Measurements from ENCODE around the gene EMC9. TPM values are rescaled to one million over a fixed set of nuclear protein-coding genes. Genes with fewer than 3 reads are reported as not detected.

The EMC9 gene
- total and polyA plus RNA-seq, 10 of the 15 experiments (the other 5 are each of a cell fraction or from before 2014, with no cell fraction given): 15.3 to 60.5 (median 30.3) TPM

DNA sequence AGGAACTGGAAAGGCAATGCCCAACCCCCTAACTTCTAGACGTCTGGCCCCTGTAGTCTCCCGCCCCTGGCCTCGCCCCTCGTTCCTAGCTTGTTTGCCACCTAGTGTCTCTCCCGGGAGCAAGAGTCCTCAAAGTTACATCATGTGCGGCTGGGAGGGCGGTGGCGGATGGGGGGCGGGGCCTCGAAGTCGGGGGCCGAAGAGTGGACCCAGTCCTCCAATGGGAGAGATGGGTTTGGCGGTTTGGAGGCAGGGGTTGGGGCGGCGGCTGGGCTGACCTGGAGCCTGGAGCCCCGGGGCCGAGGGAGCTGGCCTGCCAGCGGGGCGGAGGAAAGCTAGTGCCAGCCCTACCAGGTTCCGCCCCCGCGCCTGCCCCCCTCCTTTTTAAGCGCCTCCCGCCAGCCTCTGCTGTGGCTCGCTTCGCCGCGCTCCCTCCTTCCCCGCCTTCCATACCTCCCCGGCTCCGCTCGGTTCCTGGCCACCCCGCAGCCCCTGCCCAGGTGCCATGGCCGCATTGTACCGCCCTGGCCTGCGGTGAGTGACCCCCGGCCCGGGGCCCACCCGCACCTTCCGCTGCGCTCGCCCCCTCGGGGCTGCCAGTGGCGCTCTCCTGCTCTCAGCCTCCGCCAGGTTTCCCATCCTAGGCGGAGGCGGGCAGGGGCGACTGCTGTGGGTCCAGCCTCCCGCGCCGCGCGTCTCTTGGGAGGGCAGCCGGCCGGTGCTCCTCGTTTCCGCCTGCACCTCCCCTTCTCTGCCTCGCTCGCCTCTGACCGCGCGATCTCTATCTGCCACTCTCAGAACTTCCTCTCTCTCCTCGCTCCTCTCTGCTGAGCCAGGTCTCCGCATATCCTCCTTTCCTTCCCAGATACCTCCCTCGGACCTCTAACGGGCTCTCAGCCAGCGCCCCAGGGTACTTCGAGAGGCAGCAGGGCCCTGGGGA is 47.2 kb downstream of the EMC9 start, which contains the start of gene PCK2:
TSS of gene PCK2 (plus strand) at position 411 of the 940 bp plus-strand sequence. CDS start at position 506, 95 bp downstream.
- DNase-seq (ENCODE audit: low read depth, low spot score) (no peak), ATAC-seq (peak; percentile 79), FAIRE-seq (no peak)
- POLR2A ChIA-PET: interaction anchor here (0.7 to 6.8 kb wide), 21 partner anchors 8 to 1614 kb away, joined by 3 to 90 read pairs (median 6); partner anchors contain the start of genes CARMIL3, CHMP4A, DCAF11 and EMC9
- Histone ChIP-seq H3K9me3 (replicated peaks; ENCODE audit: control insufficient read depth, insufficient read depth, low read length) (no peaks in the 10 kb centered on the region), H3K79me2 (ENCODE audit: control insufficient read depth, insufficient read depth, low read length) (peaks cover 24% of the 10 kb centered on the region), H3K4me2 (ENCODE audit: control insufficient read depth, insufficient read depth) (peak within 1 kb of the TSS; percentile 64), H3K4me1 (ENCODE audit: control insufficient read depth, insufficient read depth, low read length) (0 out of 2 replicates have a peak, but pooled peaks cover 3% of the 10 kb centered on the region), H3K9ac (ENCODE audit: control insufficient read depth, insufficient read depth, low read length) (peak within 1 kb of the TSS; percentile 100), H3K27ac (ENCODE audit: control insufficient read depth, insufficient read depth) (peak within 1 kb of the TSS; percentile 99), H3K36me3 (ENCODE audit: control insufficient read depth in 2 of 2, insufficient read depth in 2 of 2, low read length in 1 of 2) (peaks cover 0 to 7% of the 10 kb centered on the region in 2 experiments; a peak in 2 of 4 replicates), H4K20me1 (ENCODE audit: control insufficient read depth, insufficient read depth) (no peaks in the 10 kb centered on the region), H3K4me3 (peak within 1 kb of the TSS; percentile 98), H2AFZ (ENCODE audit: control insufficient read depth, low read depth, low read length) (peak within 1 kb of the TSS; percentile 36), H3K27me3 (replicated peaks in 1 of 2; ENCODE audit: control insufficient read depth in 2 of 2, insufficient read depth in 2 of 2, low read length in 1 of 2) (no peaks in the 10 kb centered on the region)
- intact Hi-C loops (cut with micrococcal nuclease; ENCODE audit: unreplicated experiment): loop anchor here (5.0 kb wide), 1 partner anchor 203 kb away; the partner anchor contains the start of genes DHRS1 and NOP9
- SMC1A ChIA-PET (ENCODE audit: uncharacterized antibody, unreplicated experiment): interaction anchor here (0.9 to 9.2 kb wide), 13 partner anchors 12 to 149 kb away, joined by 3 to 195 read pairs (median 7); partner anchors contain the start of genes DCAF11, IPO4, IRF9 and NRL
- CTCF ChIA-PET: interaction anchor here (0.6 to 11.2 kb wide), 17 partner anchors 8 to 428 kb away, joined by 3 to 294 read pairs (median 7); partner anchors contain the start of genes DCAF11, IRF9, LTB4R2 and NRL
- WGBS (ENCODE audit: insufficient coverage, insufficient replicate concordance, low lambda C conversion rate, missing lambda C conversion rate): 2% methylated on average over 55 of the region's 68 CpGs
- RAD21 ChIA-PET (ENCODE audit: unreplicated experiment): interaction anchor here (0.6 to 9.1 kb wide), 17 partner anchors 13 to 935 kb away, joined by 3 to 153 read pairs (median 6); partner anchors contain the start of genes CARMIL3, CIDEB, DCAF11 and IPO4
- in situ Hi-C loops (cut with MboI): loop anchor here (5.0 kb wide), 2 partner anchors 37 to 117 kb away; no protein-coding TSS in a partner anchor
- BruUV-seq (replicated peaks): TSS peak; percentile 80
- TF ChIP-seq NBN (IDR thresholded peaks at IDR 0.05): 0 out of 2 replicates have a peak, but pooled peaks have one; percentile 40
- TF ChIP-seq RB1 (IDR thresholded peaks at IDR 0.05; ENCODE audit: borderline replicate concordance): peak; percentile 44; the same call in 1 of the 2 replicates
- TF ChIP-seq RELA (IDR thresholded peaks at IDR 0.05; ENCODE audit: borderline replicate concordance, partially characterized antibody): no peak
- no peak for TF ChIP-seq BHLHE40 (IDR thresholded peaks at IDR 0.05; ENCODE audit: borderline replicate concordance in 1 of 2, low read depth in 2 of 2, low read length in 1 of 2)
- 0 out of 2 replicates have a peak, but pooled peaks have one; percentile 16 for TF ChIP-seq CREB1 (IDR thresholded peaks at IDR 0.05; ENCODE audit: low read depth)
- TF ChIP-seq SREBF2 (IDR thresholded peaks at IDR 0.05; ENCODE audit: low read length): no peak
- no peak for TF ChIP-seq ZSCAN29 (IDR thresholded peaks at IDR 0.05)
- peak; percentile 30; the same call in 1 of the 2 replicates for TF ChIP-seq SMAD5 (IDR thresholded peaks at IDR 0.05; ENCODE audit: low read depth)
- TF ChIP-seq PKNOX1 (IDR thresholded peaks at IDR 0.05): peak; percentile 84
- TF ChIP-seq FOS (IDR thresholded peaks at IDR 0.05; ENCODE audit: borderline replicate concordance, extremely low read depth, insufficient read length): no peak
- TF ChIP-seq EGR1 (IDR thresholded peaks at IDR 0.05; ENCODE audit: borderline replicate concordance in 1 of 2, low read depth in 2 of 2, low read length in 2 of 2): peak in 1 of 2 experiments; percentile 84; a peak in 2 of 3 replicates
- no peak for TF ChIP-seq SUPT20H (IDR thresholded peaks at IDR 0.05; ENCODE audit: borderline replicate concordance, control insufficient read depth, low read depth, low read length)
- no peak for TF ChIP-seq ATF2 (IDR thresholded peaks at IDR 0.05; ENCODE audit: low read length)
- TF ChIP-seq MXI1 (IDR thresholded peaks at IDR 0.05; ENCODE audit: low read depth, low read length): peak; percentile 28; the same call in 1 of the 2 replicates
- no peak for TF ChIP-seq MAX (IDR thresholded peaks at IDR 0.05; ENCODE audit: low read depth, low read length)
- no peak for TF ChIP-seq RBBP5 (conservative IDR thresholded peaks at IDR 0.05)
- TF ChIP-seq EED (IDR thresholded peaks at IDR 0.05; ENCODE audit: low read depth): peak; percentile 29; the same call in 1 of the 2 replicates
- TF ChIP-seq ZNF274 (IDR thresholded peaks at IDR 0.05; ENCODE audit: insufficient read depth, insufficient read length): no peak
- TF ChIP-seq NR2F1 (conservative IDR thresholded peaks at IDR 0.05): peak; percentile 64; the same call in 1 of the 2 replicates
- TF ChIP-seq TCF3 (IDR thresholded peaks at IDR 0.05; ENCODE audit: borderline replicate concordance, insufficient read depth, low read depth, low read length): peak; percentile 73; the same call in 1 of the 2 replicates
